OCI-LY3 (cell line): Measurements from ENCODE around the gene DYRK1A.

Experiments used
- CTCF ChIP-seq: fragments of 200-600, 300-600 bp; sonication (generic); IDR thresholded peaks from 2 replicates; pipeline ENCODE4 v1.5.1; 2014; ENCODE audit warnings: antibody characterized with exemption, low read length, low read depth
- EZH2phosphoT487 ChIP-seq: fragments of 200-600 bp; shearing (Covaris generic); IDR thresholded peaks from 2 replicates; pipeline ENCODE4 v1.6.1; 2018; ENCODE audit warnings: antibody characterized with exemption, mixed run types, low read depth

GRCh38 chr21:37436174-37436573 lies 69.6 kb downstream of the DYRK1A start:
- no peak for TF ChIP-seq EZH2phosphoT487
- TF ChIP-seq CTCF: no peak
